Ovary (tissue), 9 donors: ENCODE results near the gene DENND1B. TPM values are rescaled to one million over a fixed set of nuclear protein-coding genes. Genes with fewer than 3 reads are reported as not detected.

Experiments
- DNase-seq, 5 donors: peaks; one replicate each; pipeline ENCODE4 v3.0.0-alpha.2; 2019 to 2020
- H3K27ac ChIP-seq, 2 donors: fragments of 200-600 bp; one replicate each; pipeline versions ENCODE4 v1.5.1 to v1.8.0; 2019 to 2022
- H3K27me3 ChIP-seq: fragments of 200-600 bp; one replicate; pipeline ENCODE4 v1.8.0; 2022
- H3K36me3 ChIP-seq: fragments of 200-600 bp; sonication (generic); one replicate; pipeline ENCODE4 v1.5.1; 2019
- H3K4me1 ChIP-seq: one replicate; pipeline ENCODE4 v1.8.1; 2013; ENCODE audit warnings: mild to moderate bottlenecking, moderate library complexity; ENCODE audit not compliant: insufficient read depth
- H3K4me3 ChIP-seq: fragments of 200-600 bp; sonication (generic); one replicate; pipeline ENCODE4 v1.5.1; 2017
- H3K9me3 ChIP-seq, 2 donors: fragments of 200-600 bp in 1 of 2; sonication (generic) in 1 of 2; one replicate each; pipeline versions ENCODE4 v1.5.1 to v1.8.1; 2013 to 2019; ENCODE audit warnings: mild to moderate bottlenecking in 1 of 2, moderate library complexity in 1 of 2
- CTCF ChIP-seq, 3 donors: fragments of 450-650 bp in 2 of 3; fragments of 200-600 bp in 1 of 3; IDR thresholded peaks; one replicate each; pipeline versions ENCODE4 v1.5.1 to v1.8.0; 2016 to 2022; ENCODE audit warnings: antibody characterized with exemption in 3 of 3, mild to moderate bottlenecking in 1 of 3
- EP300 ChIP-seq: sonication (generic); formaldehyde crosslinking; IDR thresholded peaks from one replicate; pipeline ENCODE4 v1.6.1; 2017; ENCODE audit warnings: antibody characterized with exemption
- POLR2A ChIP-seq: fragments of 450-650 bp; IDR thresholded peaks from one replicate; pipeline ENCODE4 v1.6.1; 2017; ENCODE audit warnings: antibody characterized with exemption, mild to moderate bottlenecking, moderate library complexity
- whole genome bisulfite sequencing, 3 donors: extraction: QIAGEN DNeasy Blood & Tissue Kit in 1 of 3; methylation state at CpG; one replicate each; pipeline versions ENCODE4 v1.1.5 to v1.1.7; 2013 to 2017; 5-methylcytosine and 5-hydroxymethylcytosine counted together
- intact Hi-C, 4 donors: fragments of 100-400 bp; cut with DNase I; formaldehyde crosslinking; loops; one replicate each; pipeline versions ENCODE4 v1.11.0 to v1.15.1; 2022 to 2023
- polyA plus RNA-seq, 2 donors: library from polyadenylated mRNA; stranded (reverse); fragments of 200-250 nt in 1 of 2; fragments of 350-450 nt in 1 of 2; fragmentation: Illumina TruSeq in 1 of 2; extraction: RNeasy Lipid Tissue Mini Kit (QIAGEN cat#74804) in 1 of 2; gene quantifications; one replicate each; pipeline ENCODE4 v1.2.3, GENCODE V29; 2013 to 2014
- total RNA-seq, 7 donors: library from RNA; depleted of rRNA in 2 of 7; stranded (reverse); fragments of >200 nt in 2 of 7; fragmentation: NEBNext Ultra II Directional in 3 of 7; extraction: Animal tissue kit (Norgen Biotek cat#: 25700) in 3 of 7; gene quantifications; one replicate each; pipeline versions ENCODE4 v1.1.0 to v1.2.4, GENCODE V29; 2016 to 2023
- donor health status: DM: no; HTN: no; CAD: no; lungs with moderate emphysema.
- donor health status: DM: no; HTN: no; CAD: no.
- donor health status: Bipolar disorder and iron deficiency.
- donor health status: DM: yes; HTN: yes; CAD: no.
- donor health status: DM: no; HTN: no; CAD: no.
- donor health status: DM: yes; HTN: yes; CAD: no.

DENND1B gene
- total and polyA plus RNA-seq, 9 donors = 2.9 to 20.6 (median 14.1) TPM

GRCh38 chr1:197600751-197601150 lies 174.5 kb downstream of the DENND1B start:
- H3K9me3 ChIP-seq = no peaks in the 10 kb centered on the region
- no peak overlapping the region for H3K4me3 ChIP-seq
- no peaks in the 10 kb centered on the region for H3K4me1 ChIP-seq
- intact Hi-C loops = no loop called here
- H3K27ac ChIP-seq = no peak overlapping the region
- TF ChIP-seq EP300 = no peak
- no peak for TF ChIP-seq CTCF (IDR thresholded peaks at IDR 0.05)
- TF ChIP-seq POLR2A = no peak
- DNase-seq = no peak
- no peaks in the 10 kb centered on the region for H3K27me3 ChIP-seq
- 93 to 100% (median 95%) methylated on average over 3 of the region's 3 CpGs for whole genome bisulfite sequencing, 3 donors
- H3K36me3 ChIP-seq = no peaks in the 10 kb centered on the region

GRCh38 chr1:197599789-197600188 lies 175.5 kb downstream of the DENND1B start:
- WGBS, 3 donors = 94% methylated on average over 3 of the region's 3 CpGs
- no peak overlapping the region for H3K4me3 ChIP-seq
- no peak overlapping the region for H3K27ac ChIP-seq
- H3K9me3 ChIP-seq = no peaks in the 10 kb centered on the region
- TF ChIP-seq CTCF (IDR thresholded peaks at IDR 0.05) = no peak
- TF ChIP-seq POLR2A = no peak
- TF ChIP-seq EP300 = no peak
- H3K36me3 ChIP-seq = no peaks in the 10 kb centered on the region
- intact Hi-C loops = no loop called here
- no peak for DNase-seq
- H3K4me1 ChIP-seq = no peaks in the 10 kb centered on the region
- H3K27me3 ChIP-seq = no peaks in the 10 kb centered on the region

GRCh38 chr1:197598935-197599334 lies 176.3 kb downstream of the DENND1B start:
- intact Hi-C loops = no loop called here
- Histone ChIP-seq H3K27ac (no peak overlapping the region), H3K9me3 (no peaks in the 10 kb centered on the region), H3K27me3 (no peaks in the 10 kb centered on the region), H3K36me3 (no peaks in the 10 kb centered on the region), H3K4me1 (no peaks in the 10 kb centered on the region), H3K4me3 (no peak overlapping the region)
- 10 to 34% (median 16%) methylated on average over 1 of the region's 1 CpG for WGBS, 3 donors
- DNase-seq = no peak
- TF ChIP-seq EP300 (no peak), CTCF (IDR thresholded peaks at IDR 0.05) (no peak)

GRCh38 chr1:197595304-197595904 lies 179.9 kb downstream of the DENND1B start:
- Histone ChIP-seq H3K36me3 (no peaks in the 10 kb centered on the region), H3K4me1 (no peaks in the 10 kb centered on the region), H3K27me3 (no peaks in the 10 kb centered on the region), H3K9me3 (no peaks in the 10 kb centered on the region), H3K27ac (no peak overlapping the region), H3K4me3 (no peak overlapping the region)
- intact Hi-C loops = no loop called here
- no peak for DNase-seq
- 70 to 75% (median 74%) methylated on average over 5 of the region's 5 CpGs for WGBS, 3 donors
- TF ChIP-seq POLR2A (no peak), EP300 (no peak), CTCF (IDR thresholded peaks at IDR 0.05) (no peak)
